HUDEP-2 (cell line): ENCODE measurements around the gene GMIP.
"Not testable (repeated sequence)": the region's sequence is repeated elsewhere in the genome, so short reads cannot be mapped to it uniquely, and the experiment has no call there.

Experiments
- DNase-seq, 76 experiments: peaks; one replicate each; lab custom pipeline; 2025; ENCODE audit not compliant: unreplicated experiment in 76 of 76; lab: John Stamatoyannopoulos, UW

GMIP gene, protein sequence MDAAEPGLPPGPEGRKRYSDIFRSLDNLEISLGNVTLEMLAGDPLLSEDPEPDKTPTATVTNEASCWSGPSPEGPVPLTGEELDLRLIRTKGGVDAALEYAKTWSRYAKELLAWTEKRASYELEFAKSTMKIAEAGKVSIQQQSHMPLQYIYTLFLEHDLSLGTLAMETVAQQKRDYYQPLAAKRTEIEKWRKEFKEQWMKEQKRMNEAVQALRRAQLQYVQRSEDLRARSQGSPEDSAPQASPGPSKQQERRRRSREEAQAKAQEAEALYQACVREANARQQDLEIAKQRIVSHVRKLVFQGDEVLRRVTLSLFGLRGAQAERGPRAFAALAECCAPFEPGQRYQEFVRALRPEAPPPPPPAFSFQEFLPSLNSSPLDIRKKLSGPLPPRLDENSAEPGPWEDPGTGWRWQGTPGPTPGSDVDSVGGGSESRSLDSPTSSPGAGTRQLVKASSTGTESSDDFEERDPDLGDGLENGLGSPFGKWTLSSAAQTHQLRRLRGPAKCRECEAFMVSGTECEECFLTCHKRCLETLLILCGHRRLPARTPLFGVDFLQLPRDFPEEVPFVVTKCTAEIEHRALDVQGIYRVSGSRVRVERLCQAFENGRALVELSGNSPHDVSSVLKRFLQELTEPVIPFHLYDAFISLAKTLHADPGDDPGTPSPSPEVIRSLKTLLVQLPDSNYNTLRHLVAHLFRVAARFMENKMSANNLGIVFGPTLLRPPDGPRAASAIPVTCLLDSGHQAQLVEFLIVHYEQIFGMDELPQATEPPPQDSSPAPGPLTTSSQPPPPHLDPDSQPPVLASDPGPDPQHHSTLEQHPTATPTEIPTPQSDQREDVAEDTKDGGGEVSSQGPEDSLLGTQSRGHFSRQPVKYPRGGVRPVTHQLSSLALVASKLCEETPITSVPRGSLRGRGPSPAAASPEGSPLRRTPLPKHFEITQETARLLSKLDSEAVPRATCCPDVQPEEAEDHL

DNA sequence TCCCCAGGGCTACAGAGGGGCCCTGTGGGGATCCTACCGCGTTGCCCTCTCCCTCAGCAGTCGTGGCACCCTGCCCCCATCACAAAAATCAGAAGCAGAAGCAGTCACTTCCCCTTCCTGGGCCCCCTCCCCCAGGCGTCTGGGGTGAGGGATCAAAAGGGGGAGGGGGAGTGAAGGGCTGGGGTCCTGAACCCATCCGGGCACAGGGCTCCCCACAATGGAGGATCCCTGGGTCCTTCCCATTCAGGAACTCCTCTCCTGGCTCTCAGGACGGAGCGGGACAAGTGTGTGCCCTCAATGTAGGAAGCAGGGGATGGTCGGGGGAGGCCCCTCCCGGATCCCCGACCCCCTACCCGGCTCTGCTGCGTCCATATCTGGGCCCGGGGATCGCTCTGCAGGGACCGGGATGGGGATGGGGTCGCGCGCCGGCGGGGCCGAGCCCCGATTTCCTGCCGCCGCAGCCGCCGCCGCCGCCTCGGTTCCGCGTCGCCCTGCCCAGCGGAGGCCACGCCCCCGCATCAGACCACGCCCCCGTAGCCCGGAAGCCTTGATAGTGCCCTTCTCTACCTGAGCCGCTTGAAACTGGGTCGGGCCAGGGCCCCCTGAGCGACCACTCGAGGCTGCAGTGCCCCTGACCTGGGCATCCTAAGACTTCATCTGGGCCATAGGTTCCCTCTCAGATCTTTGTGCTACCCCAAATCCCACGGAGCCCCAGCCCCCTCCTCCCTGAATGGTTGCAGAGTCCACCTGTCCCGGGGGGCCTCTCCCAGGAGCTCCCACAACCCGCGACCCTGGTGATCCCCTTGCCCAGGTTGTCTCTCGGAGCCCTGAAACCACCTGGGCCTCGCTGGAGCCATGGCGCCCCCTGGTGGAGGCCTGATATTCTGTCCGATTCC is at the start of gene GMIP:
TSS of gene GMIP (minus strand) at position 500 of the 896 bp plus-strand sequence. CDS start at position 372, 128 bp downstream.
- DNase-seq = peak in 65 of 76 experiments; percentile 12 to 87 (median 68)

DNA sequence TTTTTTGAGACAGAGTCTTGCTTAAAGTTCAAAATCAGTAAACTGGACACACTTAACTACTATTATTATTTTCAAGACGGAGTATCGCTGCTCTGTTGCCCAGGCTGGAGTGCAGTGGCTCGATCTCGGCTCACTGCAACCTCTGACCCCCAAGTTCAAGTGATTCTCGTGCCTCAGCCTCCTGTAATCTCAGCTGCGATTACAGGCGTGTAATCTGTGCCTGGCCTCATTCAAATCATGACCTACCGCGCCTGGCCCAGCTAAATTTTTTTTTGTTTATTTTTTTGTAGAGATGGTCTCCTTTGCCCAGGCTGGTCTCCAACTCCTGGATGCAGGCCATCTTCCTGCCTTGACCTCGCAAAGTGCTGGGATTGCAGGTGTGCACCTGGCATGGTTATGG is 48.2 kb upstream of the GMIP start:
- DNase-seq = no peak

DNA sequence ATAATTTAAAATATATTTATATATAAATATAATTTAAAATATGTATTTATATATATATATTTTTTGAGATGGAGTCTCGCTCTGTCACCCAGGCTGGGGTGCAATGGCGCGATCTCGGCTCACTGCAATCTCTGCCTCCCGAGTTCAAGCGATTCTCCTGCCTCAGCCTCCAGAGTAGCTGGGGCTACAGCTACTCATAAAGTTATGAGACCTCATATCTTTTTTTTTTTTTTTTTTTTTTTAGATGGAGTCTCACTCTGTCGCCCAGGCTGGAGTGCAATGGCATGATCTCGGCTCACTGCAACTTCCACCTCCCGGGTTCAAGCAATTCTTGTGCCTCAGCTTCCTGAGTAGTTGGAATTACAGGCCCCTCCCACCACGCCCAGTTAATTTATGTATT is 45.6 kb upstream of the GMIP start:
- peak in 5 of 76 experiments; percentile 2 to 20 (median 5) for DNase-seq

DNA sequence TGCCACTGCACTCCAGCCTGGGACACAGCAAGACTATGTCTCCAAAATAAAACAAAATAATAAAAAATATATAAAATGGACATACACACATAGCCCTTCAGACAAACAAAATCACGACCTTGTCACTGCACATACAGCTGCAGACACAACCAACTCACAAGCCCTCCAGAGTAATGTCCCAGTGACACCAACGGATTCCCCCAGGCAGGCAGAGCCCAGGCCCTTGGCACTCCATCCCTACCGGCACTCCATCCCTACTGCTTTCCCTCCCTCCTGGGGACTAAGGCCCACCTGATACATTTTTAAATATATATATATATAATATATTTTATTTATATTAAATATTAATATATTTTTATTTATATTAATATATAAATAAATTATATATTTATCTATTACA is 43.6 kb upstream of the GMIP start:
- DNase-seq = peak in 11 of 76 experiments; percentile 2 to 22 (median 5)

DNA sequence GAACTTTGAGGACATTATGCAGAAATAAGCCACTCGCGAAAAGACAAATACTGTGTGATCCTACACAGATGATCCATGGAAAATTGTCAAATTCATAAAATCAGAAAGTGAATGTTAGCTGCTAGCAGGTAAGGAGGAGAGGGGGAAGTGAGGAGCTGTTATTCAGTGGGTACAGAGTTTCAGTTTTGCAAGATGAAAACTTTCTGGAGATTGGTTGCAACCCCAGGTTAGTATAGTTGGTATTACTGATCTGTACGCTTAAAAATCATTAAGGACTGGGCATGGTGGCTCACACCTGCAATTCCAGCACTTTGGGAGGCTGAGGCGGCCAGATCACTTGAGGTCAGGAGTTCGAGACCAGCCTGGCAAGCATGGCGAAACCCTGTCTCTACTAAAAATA is 43.1 kb upstream of the GMIP start:
- DNase-seq = no peak

DNA sequence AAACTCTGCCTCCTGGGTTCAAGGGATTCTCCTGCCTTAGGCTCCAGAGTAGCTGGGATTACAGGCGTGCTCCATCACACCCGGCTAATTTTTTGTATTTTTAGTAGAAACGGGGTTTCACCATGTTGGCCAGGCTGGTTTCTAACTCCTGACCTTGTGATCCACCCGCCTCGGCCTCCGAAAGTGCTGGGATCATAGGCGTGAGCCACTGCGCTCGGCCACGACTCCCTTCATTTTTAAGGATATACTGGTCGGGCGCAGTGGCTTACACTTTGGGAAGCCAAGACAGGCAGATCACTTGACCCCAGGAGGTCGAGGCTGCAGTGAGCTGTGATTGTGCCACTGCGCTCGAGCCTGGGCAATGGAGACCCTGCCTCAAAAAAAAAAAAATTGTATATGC is 42.7 kb upstream of the GMIP start:
- DNase-seq = not testable (repeated sequence)

DNA sequence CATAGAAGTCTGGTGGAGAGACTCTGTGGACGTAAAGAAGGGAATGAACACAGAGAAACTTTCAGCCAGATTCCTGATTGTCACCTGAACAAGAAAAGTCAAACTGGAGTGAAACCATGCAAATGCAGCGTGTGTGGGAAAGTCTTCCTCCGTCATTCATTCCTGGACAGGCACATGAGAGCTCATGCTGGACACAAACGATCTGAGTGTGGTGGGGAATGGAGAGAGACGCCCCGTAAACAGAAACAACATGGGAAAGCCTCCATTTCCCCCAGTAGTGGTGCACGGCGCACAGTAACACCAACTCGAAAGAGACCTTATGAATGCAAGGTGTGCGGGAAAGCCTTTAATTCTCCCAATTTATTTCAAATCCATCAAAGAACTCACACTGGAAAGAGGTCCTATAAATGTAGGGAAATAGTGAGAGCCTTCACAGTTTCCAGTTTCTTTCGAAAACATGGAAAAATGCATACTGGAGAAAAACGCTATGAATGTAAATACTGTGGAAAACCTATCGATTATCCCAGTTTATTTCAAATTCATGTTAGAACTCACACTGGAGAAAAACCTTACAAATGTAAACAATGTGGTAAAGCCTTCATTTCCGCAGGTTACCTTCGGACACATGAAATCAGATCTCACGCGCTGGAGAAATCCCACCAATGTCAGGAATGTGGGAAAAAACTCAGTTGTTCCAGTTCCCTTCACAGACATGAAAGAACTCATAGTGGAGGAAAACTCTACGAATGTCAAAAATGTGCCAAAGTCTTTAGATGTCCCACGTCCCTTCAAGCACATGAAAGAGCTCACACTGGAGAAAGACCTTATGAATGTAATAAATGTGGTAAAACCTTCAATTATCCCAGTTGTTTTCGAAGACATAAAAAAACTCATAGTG is 36.0 kb upstream of the GMIP start:
- DNase-seq = no peak

DNA sequence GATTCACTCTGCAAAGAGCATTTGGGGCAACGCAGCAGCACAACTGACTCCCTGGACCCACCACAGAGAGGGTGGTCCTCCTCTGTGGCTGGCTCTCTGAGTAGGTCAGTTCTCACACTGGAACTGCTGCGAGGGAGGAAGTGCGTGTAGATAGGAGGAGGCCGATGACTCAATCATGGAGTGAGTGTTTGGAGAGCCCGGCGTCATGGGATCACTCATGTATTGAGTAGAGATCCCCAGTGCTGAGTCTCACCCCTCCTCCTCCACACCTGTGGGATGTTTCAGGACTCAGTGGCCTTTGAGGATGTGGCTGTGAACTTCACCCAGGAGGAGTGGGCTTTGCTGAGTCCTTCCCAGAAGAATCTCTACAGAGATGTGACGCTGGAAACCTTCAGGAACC is 34.1 kb upstream of the GMIP start:
- no peak for DNase-seq

DNA sequence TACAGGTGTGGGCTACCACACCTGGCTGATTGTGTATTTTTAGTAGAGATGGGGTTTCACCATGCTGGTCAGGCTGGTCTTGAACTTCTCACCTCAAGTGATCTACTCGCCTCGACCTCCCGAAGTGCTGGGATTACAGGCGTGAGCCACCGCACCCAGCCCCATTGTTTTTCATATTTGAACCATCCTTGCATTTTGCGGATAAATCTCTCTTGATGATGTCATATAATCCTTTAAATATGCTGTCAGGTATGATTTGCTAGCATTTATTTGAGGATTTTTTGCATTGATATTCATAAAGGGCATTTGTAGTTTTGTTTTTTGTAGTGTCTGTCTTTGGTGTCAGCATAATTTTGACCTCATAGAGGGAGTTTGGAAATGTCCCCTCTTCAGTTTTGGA is 30.9 kb upstream of the GMIP start:
- no peak for DNase-seq

DNA sequence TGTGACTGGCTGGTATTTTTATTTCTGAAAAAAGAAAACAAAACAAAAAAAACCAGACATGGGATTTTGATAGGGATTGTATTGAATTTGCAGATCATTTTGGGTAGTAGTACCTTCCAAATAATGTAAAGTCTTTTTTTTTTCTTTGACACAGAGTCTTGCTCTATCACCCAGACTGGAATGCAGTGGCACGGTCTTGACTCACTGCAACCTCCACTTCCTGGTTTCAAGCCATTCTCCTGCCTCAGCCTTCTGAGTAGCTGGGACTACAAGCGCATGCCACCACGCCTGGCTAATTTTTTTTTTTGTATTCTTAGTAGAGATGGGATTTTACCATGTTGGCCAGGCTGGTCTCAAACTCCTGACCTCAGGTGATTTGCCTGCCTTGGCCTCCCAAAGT is 29.4 kb upstream of the GMIP start:
- DNase-seq = no peak

DNA sequence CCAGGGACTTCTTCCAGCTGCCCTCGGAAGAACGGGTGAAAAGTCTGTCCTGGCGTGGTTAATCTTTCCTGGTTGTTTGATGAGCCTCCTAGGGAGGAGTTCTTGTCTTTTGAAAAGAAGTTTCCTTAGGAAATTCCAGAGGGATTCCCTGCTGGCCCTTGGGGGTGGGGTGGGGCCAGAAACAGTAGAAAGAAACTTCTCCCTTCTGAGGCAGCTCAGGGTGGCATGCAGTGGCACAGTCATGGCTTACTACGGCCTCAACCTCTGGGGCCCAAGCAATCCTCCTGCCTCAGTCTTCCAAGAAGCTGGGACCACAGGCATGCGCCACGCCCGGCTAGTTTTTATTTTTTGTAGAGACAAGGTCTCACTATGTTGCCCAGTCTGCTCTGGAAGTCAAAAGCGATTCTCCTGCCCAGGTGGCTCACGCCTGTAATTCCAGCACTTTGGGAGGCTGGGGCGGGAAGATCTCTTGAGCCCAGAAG is 26.7 kb upstream of the GMIP start:
- no peak for DNase-seq

DNA sequence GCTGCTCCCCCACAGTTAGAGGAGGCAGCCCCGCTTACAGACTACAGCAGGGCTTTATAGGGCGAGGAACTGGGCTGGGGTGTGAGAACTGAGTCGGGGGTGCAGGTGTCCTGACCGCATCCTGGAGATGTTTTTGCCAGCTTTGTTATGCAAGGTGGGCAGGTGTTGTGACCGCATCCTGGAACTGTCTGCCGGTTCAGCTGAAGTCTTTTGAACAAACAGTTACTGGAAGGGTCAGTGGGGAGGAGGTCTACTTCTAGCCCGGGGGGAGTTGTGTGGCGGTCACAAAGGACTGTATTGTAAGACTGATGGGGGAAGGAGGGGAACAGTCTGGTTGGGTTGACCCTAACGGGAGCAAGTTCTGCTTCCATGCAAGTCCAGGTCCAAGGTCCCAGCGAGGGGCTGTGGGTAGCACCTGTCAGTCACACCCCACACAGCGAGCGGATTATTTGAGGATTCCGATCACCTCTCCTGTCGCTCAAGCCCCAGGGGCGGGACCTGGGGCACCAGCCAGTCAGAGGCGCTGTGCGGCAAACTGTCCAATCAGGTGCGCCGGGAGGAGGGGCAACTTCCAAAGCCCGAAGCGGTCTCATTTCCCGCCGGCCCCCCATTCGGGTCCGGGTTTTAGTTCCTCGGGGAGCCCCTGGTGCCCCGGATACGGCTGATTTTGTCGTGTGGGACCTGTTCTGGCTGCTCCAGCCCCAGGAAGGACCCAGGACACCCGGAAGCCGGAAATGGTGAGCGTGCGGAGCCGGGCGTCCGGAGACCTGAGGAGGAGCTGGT is 25.0 kb upstream of the GMIP start, which contains the start of gene ZNF101:
TSS of gene ZNF101 (plus strand) at position 610 of the 783 bp plus-strand sequence. CDS start at position 735, 125 bp downstream.
- DNase-seq = peak; percentile 31 to 97 (median 92)

DNA sequence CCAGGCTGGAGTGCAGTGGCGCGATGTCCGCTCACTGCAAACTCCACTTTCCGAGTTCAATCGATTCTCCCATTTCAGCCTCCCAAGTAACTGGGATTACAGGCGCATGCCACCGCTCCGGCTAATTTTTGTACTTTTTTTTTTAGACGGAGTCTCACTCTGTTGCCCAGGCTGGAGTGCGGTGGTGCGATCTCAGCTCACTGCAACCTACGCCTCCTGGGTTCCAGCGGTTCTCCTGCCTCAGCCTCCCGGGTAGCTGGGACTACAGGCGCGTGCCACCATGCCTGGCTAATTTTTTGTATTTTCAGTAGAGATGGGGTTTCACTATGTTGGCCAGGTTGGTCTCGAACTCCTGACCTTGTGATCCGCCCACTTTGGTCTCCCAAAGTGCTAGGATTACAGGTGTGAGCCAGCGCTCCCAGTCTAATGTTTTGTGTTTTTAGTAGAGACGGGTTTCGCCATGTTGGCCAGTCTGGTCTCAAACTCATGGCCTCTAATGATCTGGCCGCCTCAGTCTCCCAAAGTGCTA is 22.0 kb upstream of the GMIP start:
- DNase-seq = not testable (repeated sequence)

DNA sequence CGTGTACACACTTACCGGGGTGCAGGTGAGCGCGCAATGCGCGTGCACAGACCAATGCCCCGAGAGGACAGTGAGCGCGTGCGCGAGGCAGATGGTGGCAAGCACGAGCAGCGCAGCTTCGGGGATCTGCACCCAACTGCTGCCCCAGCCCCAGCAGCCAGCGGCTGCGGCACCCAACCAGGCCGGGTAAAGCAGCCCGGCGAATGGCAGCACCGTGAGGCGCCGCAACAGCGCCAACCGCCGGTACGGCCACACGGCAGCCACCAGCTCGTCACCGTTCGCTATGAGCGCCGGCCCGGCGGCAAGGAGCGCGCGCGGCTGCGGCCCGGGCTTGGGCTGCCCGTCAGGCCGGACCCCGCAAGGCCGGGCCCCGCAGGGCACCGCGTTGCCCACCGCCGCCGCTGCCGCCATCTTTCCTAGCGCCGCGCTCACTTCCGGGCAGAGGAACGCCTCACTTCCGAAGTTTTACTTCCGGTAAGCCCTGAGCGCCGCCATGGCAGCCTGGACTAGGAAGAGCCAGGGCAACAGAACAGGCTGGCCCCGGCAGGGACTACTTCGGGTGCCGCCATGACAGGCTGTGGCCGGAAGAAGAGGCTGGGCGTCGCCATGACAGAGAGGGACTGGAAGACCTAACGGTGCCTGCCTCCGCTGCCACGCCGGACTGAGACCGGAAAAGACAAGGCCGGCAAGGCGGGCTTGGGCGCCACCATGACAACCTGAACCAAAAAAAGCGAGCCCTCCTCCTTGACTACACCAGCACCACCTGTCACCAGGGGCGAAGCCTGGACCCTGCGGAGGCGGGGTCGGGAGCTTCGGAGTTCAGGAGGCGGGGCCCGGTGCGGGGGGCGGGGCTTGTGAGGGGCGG is 20.0 kb upstream of the GMIP start, which contains the start of gene ATP13A1:
TSS of gene ATP13A1 (minus strand) at position 421 of the 865 bp plus-strand sequence. CDS start at position 411, 10 bp downstream.
- DNase-seq = peak; percentile 82 to 100 (median 98)

DNA sequence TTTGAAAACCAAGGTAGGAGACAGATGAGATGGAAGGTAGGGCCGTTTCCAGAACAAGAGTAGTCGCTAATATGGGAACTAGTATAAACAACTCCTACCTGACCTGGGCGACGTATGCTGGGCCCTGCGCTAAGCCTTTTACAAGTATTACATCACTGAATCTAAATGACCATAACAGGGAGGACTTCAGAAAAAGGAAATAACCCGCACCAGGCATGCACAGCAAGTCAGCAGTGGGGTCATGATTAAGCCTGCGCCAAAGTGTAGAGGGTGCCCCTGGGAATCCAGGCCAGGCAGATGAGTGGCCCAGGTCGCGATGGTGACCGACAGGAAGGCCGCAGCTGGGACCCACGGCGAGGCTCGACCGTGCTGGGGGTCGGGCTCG is 19.4 kb upstream of the GMIP start:
- peak in 1 of 76 experiments; percentile 19 for DNase-seq

DNA sequence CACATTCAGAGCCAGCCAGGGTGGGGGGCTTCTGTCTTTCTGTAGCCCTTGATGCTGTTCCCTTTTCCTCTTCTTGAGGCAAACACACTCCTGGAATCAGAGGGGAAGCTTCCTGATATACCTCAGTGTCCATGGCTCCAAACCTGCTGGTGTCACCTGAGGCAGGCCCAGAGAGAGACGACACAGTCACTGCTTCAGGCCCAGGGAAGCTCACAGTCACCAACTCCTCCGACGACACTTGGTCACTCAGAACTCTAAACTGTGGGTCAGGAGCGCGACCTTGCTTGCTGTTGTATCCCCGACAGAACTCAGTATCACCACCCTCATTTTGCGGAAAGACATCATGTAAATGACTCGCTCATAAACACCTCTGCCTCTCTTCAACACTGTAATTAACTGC is 18.9 kb upstream of the GMIP start:
- DNase-seq = no peak

DNA sequence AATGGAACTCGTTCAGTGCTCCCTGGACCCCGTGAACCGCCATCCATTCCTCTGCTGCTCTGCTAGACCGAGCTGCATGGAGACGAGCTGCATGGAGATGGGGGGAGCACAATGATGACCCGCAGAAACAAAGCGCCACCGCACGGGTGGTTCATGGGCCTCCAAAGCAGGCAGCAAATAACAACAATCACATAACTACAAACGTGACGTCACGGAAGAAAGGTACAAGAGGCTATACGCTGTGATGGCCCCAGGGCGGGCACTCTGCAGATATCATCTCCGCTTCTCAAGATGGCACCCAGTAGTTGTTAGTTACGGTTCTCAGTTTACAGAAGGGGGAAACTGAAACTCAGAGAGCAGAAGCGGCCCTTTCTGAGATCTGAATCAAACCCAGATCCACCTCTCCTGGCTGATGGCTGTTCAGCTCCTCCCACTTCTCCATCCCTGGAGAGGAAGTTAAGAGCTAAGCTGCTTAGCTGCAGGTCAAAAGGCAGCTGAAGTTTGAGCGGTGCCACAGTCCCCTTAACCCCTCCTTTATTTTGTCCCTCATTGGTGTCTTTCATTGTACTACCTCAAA is 18.3 kb upstream of the GMIP start:
- DNase-seq = peak in 9 of 76 experiments; percentile 7 to 40 (median 21)
